HG02763 (cell line): ENCODE data around the gene SHLD1.

Source experiments
- ATAC-seq: cut with Tn5 transposase; IDR thresholded peaks from one replicate; pipeline ENCODE4 v1.9.1; 2021; ENCODE audit warnings: mild to moderate bottlenecking, moderate library complexity; ENCODE audit not compliant: unreplicated experiment

Gene SHLD1

DNA sequence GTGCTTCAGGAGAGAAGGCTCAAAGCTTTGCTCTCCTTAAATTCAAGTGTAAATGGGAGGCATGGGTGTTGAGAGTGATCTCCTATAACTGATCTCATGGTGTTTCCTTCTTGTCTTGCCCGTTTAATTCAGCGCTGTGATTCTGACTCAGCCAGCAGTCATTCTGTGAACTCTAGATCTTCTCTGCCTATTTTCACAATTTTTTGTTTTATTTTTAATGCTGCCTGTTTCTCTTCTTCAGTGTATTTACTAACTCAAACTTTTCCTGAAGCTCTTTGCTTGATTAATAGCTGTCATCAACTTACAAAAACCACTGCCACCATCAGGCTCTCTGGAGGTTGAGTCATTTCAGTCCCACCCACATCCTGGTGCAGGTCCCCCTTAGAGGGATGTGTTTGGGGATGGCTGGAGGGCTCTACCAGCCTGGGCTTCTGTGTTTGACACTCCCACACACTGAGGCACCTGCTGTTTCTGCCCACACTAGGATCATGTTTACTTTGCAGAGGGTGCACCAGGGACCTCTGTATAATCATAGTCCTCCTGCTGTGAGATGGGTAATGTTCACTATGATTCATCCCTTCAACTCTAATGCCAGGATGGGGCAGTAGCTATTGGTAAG is 94.0 kb downstream of the SHLD1 start:
- ATAC-seq = peak; percentile 88

DNA sequence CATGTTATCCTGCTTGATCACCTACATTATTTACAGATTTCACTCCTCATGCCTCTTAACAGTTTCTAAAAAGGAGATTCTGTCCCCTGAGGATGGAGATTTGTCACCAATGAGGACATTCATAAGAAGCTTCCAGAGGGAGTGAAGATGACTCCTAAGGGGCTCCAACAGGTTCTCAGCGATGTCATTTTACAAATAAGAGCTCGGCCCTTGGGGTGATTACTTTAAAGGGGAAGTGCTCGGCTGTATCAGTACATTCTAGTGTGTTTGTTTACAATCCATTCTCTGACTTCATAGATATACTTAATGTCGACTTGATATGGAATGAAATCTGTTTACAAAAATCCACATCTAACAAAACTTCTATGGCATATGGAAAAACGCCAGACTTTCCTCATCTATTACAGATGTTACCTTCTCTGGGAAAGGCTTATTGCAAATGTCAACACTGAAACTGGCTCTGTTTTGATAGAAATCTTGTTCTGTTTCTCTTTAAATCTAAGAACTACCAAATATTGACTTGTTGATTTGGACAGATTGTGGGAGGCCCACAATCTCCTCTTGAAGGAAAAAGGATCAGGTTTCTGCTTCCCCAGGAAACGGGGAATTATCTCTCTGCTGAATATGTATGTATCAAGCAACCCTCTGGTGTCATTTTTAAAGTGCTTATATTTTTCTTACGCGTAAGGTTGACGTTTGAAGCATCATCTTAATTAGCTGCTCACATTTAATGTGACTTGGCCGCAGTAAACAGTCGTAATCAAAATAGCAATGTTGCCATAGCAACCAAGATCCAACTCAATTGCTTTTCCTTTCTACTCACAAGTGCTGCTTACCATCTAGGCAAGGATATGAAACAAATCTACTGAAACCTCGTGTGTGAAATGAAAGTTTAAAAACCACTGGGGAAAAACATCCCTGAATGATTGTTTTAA is 95.7 kb downstream of the SHLD1 start:
- no peak for ATAC-seq

DNA sequence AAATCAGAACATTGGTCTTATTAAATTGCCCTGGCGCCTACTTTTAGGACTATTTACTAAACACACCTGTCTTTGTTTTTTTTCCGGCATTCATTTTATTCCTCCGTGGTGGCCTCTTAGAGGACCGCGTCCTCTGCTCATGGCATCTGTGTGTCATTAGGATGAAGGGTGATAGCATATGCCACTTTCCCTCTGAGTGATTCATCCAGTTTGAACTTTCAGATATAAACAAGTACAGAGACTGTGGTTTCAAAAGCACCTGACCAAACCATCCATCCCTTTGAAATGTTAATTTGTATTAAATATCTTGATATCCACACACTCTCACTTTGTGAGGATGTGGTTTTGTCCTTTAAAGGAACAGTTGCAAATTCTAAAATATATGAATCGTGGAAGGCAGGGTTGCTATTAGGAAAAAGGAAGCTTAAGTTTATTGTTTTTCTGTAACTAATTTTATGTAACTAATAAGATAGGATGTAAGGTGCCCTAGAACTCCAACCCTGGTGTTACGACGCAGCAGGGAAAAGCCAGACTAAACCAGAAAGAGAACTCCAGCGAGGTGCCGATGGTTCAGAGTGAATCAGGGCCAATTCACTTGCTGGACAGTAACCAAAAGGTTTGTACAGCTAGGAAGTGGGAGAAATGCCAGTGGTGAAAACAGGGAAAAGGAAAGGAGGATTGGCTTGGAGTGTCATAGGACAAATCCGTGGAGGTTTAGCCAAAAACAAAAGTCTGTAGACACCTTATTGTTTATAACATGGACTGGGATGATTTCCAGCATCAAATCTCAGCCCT is 98.7 kb downstream of the SHLD1 start:
- ATAC-seq = no peak

DNA sequence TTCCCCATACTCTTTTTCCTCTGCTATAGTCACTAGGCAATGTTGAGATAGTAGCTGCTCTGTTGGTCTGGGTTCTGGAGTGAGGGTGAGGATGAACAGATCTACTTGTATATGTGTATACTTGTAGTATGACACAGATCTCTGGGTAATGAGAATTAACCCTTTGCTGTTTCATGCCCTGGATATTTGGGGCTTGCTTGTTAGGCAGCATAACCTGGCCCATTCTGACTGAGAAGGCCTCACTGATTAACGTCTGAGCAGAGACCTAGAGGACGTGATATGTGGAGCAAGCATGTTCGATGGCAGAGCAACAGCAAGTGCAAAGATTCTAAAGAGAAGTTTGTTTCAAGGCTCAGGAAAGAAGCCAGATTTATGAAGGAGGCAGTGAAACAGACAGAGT is 105.7 kb downstream of the SHLD1 start:
- no peak for ATAC-seq

DNA sequence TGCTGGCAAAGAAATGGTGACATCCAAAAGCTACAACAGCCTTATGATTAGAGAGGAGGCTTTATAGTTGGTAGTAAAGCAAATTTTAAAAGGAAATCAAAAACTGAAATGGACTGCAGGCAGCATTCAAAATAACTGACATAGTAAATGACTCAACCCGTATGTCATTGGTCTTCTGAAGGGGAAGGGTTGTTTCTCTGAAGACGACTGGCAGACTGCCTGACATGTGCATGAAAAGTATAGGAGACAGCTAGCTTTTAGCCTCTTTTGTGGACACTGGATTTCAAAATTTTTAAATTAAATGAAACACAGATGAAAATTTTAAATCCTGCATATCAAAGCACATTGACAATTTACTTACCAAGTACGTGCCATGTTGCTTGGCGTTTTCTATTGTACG is 109.4 kb downstream of the SHLD1 start:
- ATAC-seq = no peak

DNA sequence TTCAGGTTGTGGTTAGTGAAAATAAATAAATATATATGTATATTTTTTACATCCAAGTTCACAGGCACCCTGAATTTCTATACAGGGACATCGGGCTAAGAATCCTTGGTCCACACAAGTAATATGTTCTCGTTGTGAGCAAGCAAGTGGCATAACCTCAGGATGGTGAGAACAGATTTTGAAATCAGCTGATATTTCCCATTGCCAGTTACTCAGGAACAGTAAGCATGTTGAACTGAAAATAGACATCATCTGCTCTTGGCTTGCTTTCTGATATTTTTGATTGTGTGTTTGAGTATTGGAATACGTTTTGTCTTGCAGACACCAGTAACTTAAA is 112.5 kb downstream of the SHLD1 start:
- ATAC-seq = no peak

DNA sequence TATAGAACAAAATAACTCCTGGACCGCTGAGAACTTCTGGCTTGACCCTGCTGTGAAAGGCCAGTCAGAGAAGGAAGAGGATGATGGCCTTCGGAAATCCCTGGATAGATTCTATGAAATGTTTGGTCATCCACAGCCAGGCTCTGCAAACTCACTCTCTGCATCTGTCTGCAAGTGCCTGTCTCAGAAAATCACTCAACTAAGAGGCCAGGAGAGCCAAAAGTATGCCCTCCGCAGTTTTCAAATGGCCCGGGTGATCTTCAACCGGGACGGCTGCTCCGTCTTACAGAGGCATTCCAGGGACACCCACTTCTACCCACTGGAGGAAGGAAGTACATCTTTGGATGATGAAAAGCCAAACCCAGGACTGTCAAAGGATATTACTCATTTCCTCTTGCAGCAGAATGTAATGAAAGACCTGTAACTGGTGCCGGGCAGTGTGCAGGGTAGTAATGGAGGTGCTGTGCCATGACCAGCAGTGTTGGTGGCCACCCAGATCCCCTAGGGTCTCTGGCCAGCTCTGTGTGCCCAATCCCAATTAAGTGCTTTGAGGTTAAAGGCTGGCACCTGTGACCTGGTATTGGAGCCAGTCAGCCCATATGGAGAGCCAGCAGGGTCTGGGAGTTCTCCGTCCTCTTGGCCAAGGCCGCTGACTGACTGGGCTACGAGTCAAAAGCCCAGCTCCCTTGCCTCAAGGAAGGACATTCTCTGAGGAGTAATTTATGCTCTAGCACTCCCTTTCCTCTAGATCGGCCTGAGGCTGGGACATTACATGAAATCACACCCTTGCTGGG is 113.0 kb downstream of the SHLD1 start:
- no peak for ATAC-seq

DNA sequence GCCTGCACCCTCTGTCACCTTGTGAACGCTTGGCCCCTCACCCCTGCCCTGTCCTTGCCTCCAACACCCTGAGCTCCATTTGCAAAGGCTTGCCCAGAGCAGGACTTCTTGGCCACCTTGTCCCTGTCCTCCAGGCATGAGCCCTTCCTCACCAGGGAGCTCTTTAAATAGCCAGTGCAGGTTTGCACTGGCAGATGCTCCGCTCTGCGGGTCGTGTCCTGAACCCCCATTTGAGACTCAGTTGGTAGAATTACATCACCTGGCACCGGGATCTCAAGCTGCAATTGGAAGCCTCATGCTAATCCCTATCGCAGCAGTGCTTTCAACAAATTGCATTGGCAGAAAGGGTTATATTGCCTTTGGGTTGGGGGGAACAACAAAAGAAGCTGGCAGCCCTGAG is 114.2 kb downstream of the SHLD1 start:
- ATAC-seq = no peak

DNA sequence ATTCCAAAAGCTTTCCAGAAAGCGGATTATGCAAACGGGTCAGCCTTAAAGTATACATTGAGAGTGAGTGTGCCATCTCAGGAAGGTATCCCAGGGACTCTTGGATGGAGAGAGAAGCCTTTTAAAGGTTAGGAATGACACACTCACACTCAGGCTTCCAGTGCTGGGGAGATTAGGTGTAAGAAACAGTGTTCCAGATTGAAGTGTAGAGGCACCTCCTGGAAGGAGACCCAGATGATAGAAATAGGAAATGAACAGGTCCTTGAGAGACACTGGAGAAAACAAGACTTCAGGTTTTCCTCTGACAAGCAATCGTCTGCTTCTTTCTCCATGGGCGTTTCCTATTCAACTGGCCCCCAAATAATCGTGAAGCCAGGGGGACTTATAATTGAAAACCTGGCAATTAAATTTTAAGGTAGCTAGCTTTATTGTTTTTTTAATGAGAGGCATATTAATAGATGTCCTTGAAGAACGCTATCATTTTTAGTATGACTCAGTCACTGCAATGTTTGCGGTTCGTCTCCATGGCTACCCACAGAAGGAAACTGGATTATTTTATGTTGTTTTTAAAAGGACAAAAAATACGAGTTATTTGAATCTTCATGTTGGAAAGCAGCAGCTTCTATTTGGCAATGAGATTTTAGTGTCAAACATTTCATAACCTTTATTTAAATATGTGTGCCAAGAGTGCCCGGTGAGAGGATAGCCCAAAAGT is 114.8 kb downstream of the SHLD1 start:
- ATAC-seq = no peak

DNA sequence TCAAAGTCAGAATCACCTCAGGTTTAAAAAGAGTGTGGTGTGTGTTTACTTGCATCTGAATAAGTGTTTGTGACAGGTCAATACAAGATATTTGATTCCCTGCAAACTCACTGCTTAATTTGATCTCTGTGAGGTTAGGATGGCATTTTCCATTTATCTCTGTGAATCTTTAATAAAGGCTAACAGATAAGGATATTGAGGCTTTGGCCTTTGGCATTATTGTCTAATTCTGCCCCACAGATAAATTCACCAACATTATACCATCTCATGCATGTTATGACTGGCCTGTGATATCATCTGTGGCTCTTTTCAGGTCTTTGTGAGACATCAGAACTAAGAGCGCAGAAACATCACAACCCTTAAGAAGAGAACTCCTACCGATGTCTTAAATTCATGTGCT is 115.4 kb downstream of the SHLD1 start:
- no peak for ATAC-seq

DNA sequence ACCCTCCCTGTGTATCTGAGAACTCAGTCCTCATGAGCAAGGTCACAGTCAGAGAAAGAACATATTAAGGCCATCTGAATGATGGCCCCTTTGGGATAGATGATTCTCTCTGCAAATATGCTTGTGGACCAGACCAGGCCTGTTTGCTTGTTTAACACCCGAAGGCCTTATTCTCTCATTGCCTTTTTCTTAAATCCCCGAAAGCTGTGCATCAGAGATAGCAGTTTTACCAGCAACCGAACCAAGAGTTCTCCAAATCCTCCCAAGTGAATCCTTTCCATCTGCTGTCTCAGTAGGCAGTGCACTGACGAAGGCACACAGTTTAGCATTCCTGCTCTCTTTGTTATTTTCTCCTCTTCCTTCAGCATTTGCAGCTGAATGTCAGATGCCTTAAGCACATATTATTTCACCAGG is 120.4 kb downstream of the SHLD1 start:
- ATAC-seq = no peak

DNA sequence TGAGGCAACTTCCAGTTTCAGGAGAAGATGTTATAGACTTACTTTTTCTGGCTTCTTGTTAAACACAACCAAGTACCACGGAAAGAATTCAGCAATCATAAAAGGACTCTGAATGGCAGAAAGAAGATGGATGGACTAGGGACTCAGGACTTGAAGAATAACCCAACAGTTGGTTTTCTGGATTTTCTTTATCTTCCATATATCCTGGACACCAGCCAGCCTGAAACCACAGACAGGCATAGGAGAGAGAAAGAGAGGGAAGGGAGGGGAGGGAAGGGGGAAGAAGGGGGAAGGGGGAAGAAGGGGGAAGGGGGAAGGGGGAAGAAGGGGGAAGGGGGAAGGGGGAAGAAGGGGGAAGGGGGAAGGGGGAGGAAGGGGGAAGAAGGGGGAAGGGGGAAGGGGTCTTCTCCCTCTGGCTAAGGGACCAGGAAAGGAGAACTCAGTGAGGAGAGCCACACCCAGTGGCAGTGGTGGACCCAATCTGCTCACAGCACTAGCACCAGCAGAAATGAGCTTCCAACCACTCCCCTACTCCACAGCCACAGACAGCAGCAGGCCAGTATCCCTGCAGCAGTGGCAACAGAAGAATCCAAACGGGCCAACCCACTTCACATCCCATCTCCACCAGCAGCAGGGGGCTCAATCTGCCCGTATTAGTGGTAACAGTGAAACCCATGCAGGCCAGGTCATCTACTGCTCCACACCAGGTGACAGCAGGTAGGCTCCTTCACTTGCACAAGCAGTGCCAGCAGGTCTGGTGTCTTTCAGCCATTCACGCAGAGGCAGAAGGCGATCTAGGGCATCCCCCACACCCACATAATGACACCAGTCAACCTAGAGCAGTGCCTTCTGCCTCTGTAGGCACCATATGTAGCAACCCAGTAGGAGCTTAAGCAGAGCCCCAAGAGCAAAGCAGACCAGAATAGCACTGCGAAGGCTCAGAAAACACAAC is 121.5 kb downstream of the SHLD1 start:
- no peak for ATAC-seq

DNA sequence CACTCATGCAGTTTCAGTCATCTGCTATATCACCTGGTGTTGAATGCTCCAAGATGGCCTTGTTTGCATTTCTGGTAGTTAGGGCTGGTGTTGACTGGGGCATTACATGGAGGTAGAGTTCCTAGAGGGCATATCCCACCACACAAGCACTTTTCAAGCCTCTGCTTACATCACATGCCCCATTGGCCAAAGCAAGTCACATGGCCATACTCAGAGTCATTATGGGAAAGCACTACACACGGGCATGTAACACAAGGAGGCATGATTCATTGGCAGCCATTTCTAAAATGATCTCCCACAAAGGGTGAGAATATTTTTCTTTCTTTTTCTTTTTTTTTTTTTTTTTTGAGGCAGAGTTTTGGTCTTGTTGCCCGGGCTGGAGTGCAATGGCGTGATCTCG is 126.9 kb downstream of the SHLD1 start:
- no peak for ATAC-seq

DNA sequence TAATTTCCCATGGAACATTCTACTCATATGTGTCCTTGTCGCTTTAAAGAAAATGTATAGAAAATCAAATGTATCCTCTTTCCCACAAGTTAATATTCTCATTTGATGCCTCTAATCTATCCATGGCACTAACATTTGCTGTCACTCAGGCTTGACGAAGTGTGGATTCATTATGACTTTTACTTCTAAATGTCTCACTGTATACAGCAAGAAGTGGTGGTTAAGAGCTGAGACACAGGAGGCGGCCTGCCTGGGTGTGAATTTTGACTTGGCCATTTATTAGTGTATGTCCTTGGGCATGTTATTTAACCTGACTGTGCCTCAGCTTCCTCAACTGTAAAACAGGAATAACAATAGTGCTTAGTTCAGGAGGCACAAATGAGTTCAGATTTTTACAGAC is 130.1 kb downstream of the SHLD1 start:
- no peak for ATAC-seq

DNA sequence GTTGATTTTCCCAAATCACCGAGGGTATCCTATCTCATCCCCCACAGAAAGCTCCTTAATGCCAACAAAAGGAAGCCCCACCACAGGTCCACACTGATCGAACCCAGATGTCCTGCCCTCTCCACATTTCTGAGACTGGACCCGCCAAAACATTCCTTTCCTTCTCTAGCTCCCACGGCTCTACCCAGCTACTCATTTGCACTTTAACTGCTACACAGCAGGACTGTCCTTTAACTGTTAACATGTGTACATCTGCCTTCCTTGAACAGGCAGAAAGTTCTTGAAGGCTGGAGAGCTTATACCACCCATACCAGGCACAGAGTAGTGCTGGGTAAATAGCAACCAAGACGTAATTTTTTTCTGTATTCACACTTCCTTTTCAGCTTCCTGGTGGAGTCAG is 131.5 kb downstream of the SHLD1 start:
- ATAC-seq = no peak

DNA sequence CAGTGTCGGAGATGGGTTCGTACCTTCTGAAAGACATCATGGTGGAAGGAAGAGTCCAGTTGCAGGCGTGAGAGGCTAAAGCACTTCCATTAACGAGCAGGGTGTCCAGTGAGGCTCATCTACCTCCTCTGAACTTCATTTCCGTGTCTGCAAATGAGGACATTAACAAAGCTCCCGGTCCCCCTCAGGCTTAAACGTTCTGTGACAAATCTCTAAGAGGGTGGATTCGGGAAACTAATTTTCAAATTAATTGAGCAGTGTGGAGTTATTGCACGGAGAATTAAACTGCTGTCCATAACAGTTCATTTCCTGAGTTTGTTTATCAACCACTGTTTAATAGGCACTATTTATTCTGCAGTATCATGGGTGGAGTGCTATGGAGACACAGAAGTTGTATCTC is 132.0 kb downstream of the SHLD1 start:
- no peak for ATAC-seq

DNA sequence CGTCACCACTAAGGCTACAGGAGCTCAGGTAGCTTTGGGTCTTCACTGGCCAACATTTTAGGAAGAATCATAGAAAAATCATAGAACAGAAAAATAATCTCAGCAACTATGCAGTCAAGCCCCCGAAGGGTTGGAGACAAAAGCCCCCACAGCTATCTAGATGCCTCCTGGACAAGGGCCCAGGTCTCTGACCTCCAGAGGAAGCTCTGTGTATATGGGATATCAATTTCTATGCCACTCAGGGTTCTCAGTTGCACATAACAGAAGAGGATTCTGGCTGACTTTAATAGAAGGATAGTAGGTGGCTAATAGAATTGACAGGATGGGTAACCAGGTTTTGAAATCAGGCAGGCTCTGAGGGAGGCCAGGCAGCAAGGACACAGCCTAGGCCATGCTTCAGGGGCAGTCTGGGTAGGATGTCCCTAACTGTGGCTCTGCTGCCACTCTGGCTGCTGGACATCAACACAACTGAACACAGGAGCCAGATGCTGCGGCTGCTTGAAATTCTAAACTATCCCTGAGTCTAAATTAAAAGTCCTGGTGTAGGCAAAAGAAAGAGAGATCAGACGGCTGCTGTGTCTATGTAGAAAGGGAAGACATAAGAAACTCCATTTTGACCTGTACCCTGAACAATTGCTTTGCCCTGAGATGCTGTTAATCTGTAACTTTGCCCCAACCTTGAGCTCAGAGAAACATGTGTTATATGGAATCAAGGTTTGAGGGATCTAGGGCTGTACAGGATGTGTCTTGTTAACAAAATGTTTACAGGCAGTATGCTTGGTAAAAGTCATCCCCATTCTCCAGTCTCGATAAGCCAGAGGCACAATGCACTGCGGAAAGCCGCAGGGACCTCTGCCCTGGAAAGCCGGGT is 134.5 kb downstream of the SHLD1 start:
- no peak for ATAC-seq

DNA sequence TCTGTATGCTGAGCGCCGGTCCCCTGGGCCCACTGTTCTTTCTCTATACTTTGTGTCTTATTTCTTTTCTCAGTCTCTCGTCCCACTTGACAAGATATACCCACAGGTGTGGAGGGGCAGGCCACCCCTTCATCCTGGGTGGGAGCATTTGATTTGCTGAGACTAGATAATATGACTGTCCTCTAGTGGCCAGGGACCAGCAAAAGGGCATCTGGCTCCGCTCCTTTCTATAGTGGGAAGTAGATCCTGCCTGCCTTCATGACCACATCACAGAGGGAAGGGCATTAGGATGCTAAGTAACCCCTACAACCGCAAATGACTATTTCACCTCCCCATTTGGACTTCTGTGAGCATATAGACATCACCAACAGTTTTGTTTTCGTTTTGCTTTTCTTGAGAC is 135.7 kb downstream of the SHLD1 start:
- ATAC-seq = no peak
